GM23338 (cell line): Measurements from ENCODE around the gene FAM53B.

Experiments
- CTCF ChIP-seq, 2 experiments: fragments of 200-600 bp in 1 of 2; sonication (generic) in 1 of 2; conservative IDR thresholded peaks; 2 replicates each; pipeline versions ENCODE4 v1.5.1 to v1.6.1; 2016 to 2017; ENCODE audit warnings: antibody characterized with exemption in 2 of 2, low read depth in 2 of 2, mild to moderate bottlenecking in 2 of 2, moderate library complexity in 1 of 2
- EZH2 ChIP-seq: fragments of 200-600 bp; sonication (generic); IDR thresholded peaks from one replicate; pipeline ENCODE4 v1.8.0; 2017; ENCODE audit warnings: antibody characterized with exemption, mild to moderate bottlenecking, low read depth; ENCODE audit not compliant: unreplicated experiment
- EZH2phosphoT487 ChIP-seq: fragments of 200-600 bp; sonication (generic); IDR thresholded peaks from one replicate; pipeline ENCODE4 v1.8.1; 2018; ENCODE audit warnings: antibody characterized with exemption; ENCODE audit not compliant: unreplicated experiment
- POLR2AphosphoS5 ChIP-seq: IDR thresholded peaks from 2 replicates; pipeline ENCODE4 v1.6.1; 2016; ENCODE audit warnings: antibody characterized with exemption, low read depth
- ZNF331 ChIP-seq: fragments of 250-450 bp; sonication (Bioruptor Pico); IDR thresholded peaks from 2 replicates; pipeline ENCODE4 v1.5.0; 2020; ENCODE audit warnings: low read depth, mild to moderate bottlenecking, moderate library complexity

GRCh38 chr10:124572751-124573150 lies 171.4 kb downstream of the FAM53B start:
- TF ChIP-seq ZNF331 (CRISPR knock-in tag), result no peak
- no peak for TF ChIP-seq CTCF (conservative IDR thresholded peaks at IDR 0.05; ENCODE audit: low read depth in 2 of 2)
- TF ChIP-seq EZH2phosphoT487, result no peak
- TF ChIP-seq EZH2, result no peak
- no peak for TF ChIP-seq POLR2AphosphoS5
